Peyer's patch (tissue), 4 donors: ENCODE measurements around the gene PPP1CB. TPM values are rescaled to one million over a fixed set of nuclear protein-coding genes. Genes with fewer than 3 reads are reported as not detected.

Experiments used
- DNase-seq, 3 donors: peaks; one replicate each; pipeline ENCODE4 v3.0.0-alpha.2; 2017 to 2019
- H3K27ac ChIP-seq, 4 donors: fragments of 200-600 bp; sonication (generic); one replicate each; pipeline ENCODE4 v1.5.1; 2016 to 2019
- H3K27me3 ChIP-seq, 2 donors: fragments of 200-600 bp; sonication (generic); one replicate each; pipeline ENCODE4 v1.5.1; 2019
- H3K36me3 ChIP-seq, 3 donors: fragments of 200-600 bp; sonication (generic); one replicate each; pipeline ENCODE4 v1.5.1; 2016 to 2019
- H3K4me1 ChIP-seq, 4 donors: fragments of 200-600 bp; sonication (generic); one replicate each; pipeline ENCODE4 v1.5.1; 2016 to 2019
- H3K4me3 ChIP-seq, 4 donors: fragments of 200-600 bp; sonication (generic); 1 replicate in 3 of 4; 2 replicates in 1 of 4; pipeline ENCODE4 v1.5.1; 2016 to 2019; ENCODE audit warnings: mild to moderate bottlenecking in 1 of 4
- H3K9me3 ChIP-seq, 4 donors: fragments of 200-600 bp; sonication (generic); one replicate each; pipeline ENCODE4 v1.5.1; 2016 to 2019; ENCODE audit warnings: mild to moderate bottlenecking in 1 of 4
- POLR2A ChIP-seq, 2 donors: fragments of 450-650 bp; IDR thresholded peaks; one replicate each; pipeline ENCODE4 v1.5.1; 2017; ENCODE audit warnings: antibody characterized with exemption in 2 of 2, mild to moderate bottlenecking in 2 of 2, moderate library complexity in 2 of 2
- total RNA-seq, 4 donors: library from RNA; depleted of rRNA; stranded (reverse); fragments of >200 nt; gene quantifications; one replicate each; pipeline ENCODE4 v1.1.0, GENCODE V29; 2016
- TF ChIP-seq, protein P1 (sequence below), 6 experiments: fragments of 450-650 bp in 4 of 6; fragments of 200-600 bp in 2 of 6; sonication (generic) in 1 of 6; IDR thresholded peaks; one replicate each; pipeline ENCODE4 v1.5.1; 2017 to 2019; ENCODE audit warnings: antibody characterized with exemption in 6 of 6, mild to moderate bottlenecking in 3 of 6, moderate library complexity in 1 of 6

PPP1CB gene
- total RNA-seq, result 100 to 1,000 TPM in 3 of 4 donors, 10 to 100 TPM in 1; 92.8 to 200 (median 123) TPM

DNA sequence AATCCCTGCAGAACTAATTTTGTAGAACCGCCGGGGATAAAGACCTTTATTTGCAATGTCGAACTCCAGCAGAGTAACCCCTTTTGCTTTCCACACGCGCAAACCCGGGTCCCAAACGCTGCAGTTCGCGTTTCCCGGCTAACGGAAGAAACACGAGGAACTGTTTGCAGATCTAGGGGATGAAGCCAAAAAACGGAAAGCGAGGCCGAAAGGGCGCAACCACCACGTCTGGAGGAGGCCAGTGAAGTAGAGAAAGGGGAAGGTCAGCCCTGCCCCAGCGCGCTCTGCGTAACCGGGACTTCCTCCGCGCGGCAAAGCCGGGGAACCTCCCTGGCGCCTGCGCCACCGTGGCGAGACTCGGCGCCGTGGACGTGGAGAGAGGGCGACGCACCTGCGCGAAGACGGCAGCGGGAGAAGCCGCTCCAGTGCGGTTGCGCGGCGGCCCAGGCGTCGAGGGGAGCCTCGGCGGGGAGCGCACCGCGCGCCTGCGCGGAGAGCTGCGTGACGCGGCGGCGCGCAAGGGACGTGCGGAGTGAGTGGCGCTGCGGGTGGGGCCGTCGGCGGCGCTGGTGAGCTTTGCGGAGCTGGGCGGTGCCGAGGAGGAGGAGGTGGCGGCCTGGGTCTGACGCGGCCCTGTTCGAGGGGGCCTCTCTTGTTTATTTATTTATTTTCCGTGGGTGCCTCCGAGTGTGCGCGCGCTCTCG is at the start of gene PPP1CB:
PPP1CB (plus strand) TSS at position 579 of the 704 bp plus-strand sequence. CDS start 295 bp downstream, outside the sequence.
- Histone ChIP-seq H3K36me3 (no peaks in the 10 kb centered on the region), H3K27me3 (no peaks in the 10 kb centered on the region), H3K4me1 (peaks cover 0 to 30% (median 5%) of the 10 kb centered on the region in 4 donors), H3K9me3 (no peaks in the 10 kb centered on the region), H3K4me3 (peak within 1 kb of the TSS; percentile 81 to 98 (median 96)), H3K27ac (peak within 1 kb of the TSS; percentile 99 to 100 (median 100))
- peak; percentile 93 to 98 (median 98) for DNase-seq
- peak; percentile 91 to 94 for TF ChIP-seq POLR2A (IDR thresholded peaks at IDR 0.05)
- TF ChIP-seq, protein P1, sequence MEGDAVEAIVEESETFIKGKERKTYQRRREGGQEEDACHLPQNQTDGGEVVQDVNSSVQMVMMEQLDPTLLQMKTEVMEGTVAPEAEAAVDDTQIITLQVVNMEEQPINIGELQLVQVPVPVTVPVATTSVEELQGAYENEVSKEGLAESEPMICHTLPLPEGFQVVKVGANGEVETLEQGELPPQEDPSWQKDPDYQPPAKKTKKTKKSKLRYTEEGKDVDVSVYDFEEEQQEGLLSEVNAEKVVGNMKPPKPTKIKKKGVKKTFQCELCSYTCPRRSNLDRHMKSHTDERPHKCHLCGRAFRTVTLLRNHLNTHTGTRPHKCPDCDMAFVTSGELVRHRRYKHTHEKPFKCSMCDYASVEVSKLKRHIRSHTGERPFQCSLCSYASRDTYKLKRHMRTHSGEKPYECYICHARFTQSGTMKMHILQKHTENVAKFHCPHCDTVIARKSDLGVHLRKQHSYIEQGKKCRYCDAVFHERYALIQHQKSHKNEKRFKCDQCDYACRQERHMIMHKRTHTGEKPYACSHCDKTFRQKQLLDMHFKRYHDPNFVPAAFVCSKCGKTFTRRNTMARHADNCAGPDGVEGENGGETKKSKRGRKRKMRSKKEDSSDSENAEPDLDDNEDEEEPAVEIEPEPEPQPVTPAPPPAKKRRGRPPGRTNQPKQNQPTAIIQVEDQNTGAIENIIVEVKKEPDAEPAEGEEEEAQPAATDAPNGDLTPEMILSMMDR (IDR thresholded peaks at IDR 0.05), result peak in 5 of 6 experiments; percentile 34 to 60 (median 45)

DNA sequence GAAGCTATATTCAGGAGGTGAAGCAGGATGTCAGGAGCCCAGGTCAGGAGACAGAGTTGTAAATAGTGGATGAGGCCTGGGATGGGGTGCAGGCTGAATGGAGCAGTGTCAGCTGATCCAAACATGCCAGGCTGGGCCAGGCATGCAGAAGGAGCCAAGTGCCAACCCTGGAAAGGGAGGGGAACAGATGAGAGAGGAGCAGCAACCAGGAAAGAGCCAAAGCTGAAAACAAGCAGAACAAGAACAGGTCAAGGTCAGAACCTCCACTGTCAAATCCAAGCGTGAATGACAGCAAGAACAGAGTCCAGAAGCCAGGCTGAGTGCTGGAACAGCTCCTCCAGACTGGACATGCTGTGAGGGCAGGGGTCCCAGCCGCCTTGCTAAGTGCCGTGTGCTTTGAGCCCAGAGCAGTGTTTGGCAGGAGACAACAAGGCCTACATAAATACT is 49.2 kb upstream of the PPP1CB start:
- Histone ChIP-seq H3K27me3 (no peaks in the 10 kb centered on the region), H3K27ac (no peak overlapping the region), H3K36me3 (no peaks in the 10 kb centered on the region), H3K9me3 (no peaks in the 10 kb centered on the region), H3K4me1 (no peaks in the 10 kb centered on the region), H3K4me3 (no peak overlapping the region)
- TF ChIP-seq, protein P1 (IDR thresholded peaks at IDR 0.05), result no peak
- TF ChIP-seq POLR2A (IDR thresholded peaks at IDR 0.05), result no peak
- DNase-seq, result no peak

DNA sequence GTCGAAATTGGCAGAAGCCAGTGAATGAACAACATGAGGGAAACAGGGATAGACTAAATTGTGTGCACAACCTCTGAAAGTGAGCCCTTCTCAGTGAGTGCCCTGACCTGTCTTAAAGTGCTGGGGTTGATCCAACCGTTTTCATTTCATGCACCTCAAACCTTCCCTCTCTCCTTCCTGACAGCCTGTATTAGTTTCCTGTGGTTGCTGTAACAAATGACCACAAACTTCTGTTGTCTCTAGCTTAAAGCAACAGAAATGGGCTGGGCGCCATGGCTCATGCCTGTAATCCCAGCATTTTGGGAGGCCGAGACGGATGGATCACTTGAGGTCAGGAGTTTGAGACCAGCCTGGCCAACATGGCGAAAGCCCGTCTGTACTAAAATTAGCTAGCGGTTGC is 48.8 kb upstream of the PPP1CB start:
- Histone ChIP-seq H3K4me3 (no peak overlapping the region), H3K27ac (no peak overlapping the region), H3K9me3 (no peaks in the 10 kb centered on the region), H3K27me3 (no peaks in the 10 kb centered on the region), H3K36me3 (no peaks in the 10 kb centered on the region), H3K4me1 (no peaks in the 10 kb centered on the region)
- TF ChIP-seq POLR2A (IDR thresholded peaks at IDR 0.05), result no peak
- TF ChIP-seq, protein P1 (IDR thresholded peaks at IDR 0.05), result no peak
- DNase-seq, result no peak

DNA sequence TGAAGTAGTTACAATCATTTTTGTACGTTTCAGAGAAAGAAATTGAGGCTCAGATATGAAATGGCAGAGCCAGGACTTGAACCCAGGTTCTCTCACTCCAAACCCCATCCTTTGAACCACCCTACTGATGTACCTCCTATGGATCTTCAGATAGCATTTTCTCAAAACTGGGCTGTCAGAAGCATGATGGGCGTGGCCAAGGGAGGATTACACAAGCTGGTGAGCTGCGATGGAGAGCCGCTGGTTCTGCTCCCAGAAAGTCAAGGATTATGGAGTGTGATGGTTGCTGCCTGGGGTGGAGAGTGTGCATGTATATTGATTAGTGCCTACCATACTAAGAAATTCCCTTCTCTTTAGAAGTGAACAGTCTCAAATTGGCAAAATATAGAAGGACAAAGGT is 47.0 kb upstream of the PPP1CB start:
- TF ChIP-seq, protein P1 (IDR thresholded peaks at IDR 0.05), result no peak
- TF ChIP-seq POLR2A (IDR thresholded peaks at IDR 0.05), result no peak
- Histone ChIP-seq H3K27ac (no peak overlapping the region), H3K9me3 (no peaks in the 10 kb centered on the region)

DNA sequence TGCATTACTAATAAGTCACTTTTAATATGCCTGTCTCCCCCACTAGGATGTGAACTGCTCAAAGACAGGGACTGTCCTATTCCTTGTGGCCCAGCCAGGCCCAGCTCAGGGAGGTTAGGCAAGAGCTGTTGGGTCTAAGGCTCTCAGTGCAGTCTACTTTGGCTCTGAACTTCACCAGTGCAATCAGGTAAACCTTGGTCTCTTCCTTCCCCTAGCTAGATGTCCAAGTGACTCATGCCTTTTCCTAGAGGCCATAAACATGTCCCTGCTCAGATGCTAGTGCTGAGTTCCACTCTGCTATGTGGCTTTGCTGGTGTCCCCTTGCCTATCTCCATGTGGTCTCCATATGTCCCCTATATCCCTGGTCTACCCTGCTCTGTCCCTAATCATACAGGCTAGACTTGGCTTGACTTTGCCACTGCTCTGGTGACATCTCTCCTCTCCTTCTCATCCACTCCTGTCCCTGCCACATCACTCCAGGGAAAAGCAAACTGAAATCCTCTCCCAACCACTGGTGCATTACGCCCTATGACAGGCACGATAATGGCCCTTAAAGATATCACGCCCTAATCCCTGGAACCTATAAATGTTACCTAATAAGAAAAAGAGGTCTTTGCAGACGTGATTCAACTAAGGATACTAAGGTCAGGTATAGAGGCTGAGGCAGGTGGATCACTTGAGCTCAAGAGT is 45.7 kb upstream of the PPP1CB start:
- DNase-seq, result peak in 1 of 3 donors; percentile 53

More for the DNA sequence above, 47.0 kb upstream of the PPP1CB start:
- Histone ChIP-seq H3K4me3 (no peak overlapping the region), H3K27me3 (no peaks in the 10 kb centered on the region), H3K4me1 (no peaks in the 10 kb centered on the region), H3K36me3 (no peaks in the 10 kb centered on the region)
- DNase-seq, result no peak

More for the DNA sequence above, 45.7 kb upstream of the PPP1CB start:
- TF ChIP-seq, protein P1 (IDR thresholded peaks at IDR 0.05), result no peak
- TF ChIP-seq POLR2A (IDR thresholded peaks at IDR 0.05), result no peak
- no peak overlapping the region for H3K4me3 ChIP-seq
- no peaks in the 10 kb centered on the region for H3K27me3 ChIP-seq
- no peaks in the 10 kb centered on the region for H3K36me3 ChIP-seq
- no peaks in the 10 kb centered on the region for H3K9me3 ChIP-seq
- no peaks in the 10 kb centered on the region for H3K4me1 ChIP-seq
- peak overlapping the region in 1 of 4 donors; percentile 7 for H3K27ac ChIP-seq
